ENCODE results near the gene APMAP.
A peak's percentile ranks its signal among the peaks of the same experiment; 100 is the strongest.
"Not testable (repeated sequence)": the region's sequence is repeated elsewhere in the genome, so short reads cannot be mapped to it uniquely, and the experiment has no call there.

APMAP gene

DNA sequence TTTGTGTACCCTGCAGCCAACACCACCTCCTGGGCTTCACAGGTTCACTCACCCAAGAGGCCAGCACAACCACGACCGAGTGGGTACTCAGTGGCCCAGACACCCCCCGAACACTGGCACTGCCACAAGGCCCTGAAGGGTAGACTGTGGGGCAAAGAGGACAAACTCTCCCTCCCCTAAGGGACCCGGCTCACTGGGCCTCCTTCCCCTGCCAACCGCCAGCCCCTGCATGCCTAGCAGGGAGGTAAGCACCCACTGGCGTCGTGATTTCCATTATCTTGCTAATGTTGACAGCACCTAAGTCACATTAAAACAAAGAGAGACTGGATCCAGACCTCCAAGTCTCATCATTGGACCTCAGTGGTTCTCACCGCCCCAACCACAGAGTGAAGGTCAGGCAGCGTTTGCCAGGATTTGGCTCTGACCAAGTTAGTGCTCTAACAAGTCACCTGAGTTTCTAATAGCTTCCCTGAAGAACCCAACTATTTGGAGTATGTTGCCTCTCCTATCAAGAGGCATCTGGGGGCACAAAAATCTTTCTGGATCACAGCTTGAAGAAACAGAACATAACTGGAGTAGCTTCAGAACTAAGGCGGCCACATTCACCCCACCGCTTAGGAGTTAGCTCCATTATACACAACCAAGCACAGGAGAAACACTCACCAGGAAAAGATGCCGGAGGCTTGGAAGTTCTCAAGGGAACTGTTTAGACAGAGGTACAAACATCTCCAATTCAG lies 14.0 kb upstream of the APMAP start:
- no peak for DNase-seq

DNA sequence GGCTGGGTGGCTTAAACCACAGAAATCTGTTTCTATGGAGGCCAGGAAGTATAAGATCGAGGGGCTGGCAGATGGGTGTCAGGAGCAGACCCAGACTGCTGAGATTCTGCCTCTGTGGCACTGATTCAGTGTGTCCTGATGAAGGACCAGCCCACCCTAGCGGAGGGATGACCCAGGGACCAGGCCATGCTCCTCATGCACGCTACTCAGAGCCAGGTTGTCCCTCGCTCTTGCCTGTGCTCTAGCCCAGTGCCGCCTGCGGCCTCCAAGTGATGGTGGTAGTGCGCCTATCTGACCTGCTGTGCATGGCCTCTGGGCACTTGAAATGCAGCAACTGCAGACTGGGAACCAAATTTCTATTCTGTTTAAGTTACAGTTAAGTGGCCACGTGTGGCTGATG lies 13.1 kb upstream of the APMAP start:
- DNase-seq = no peak

DNA sequence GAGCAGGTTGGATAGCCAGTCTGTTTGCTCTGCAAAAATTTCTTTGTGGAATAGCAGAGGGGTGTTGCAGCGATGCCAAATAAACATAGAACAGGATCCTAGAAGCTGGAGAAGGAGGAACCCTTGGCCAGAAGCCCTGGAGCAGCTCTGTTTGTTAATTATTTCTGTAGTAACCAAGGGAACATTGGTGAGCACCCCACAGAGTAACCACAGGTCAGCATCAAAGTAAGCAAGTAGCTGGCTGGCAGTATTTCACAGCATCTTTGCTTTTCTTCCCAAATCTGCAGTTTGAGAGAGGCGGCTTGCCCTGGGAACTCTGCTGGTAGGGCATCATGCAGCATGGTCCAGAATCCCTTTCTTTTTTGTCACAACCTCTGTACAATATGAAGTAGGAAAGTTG lies 12.7 kb upstream of the APMAP start:
- DNase-seq = no peak

DNA sequence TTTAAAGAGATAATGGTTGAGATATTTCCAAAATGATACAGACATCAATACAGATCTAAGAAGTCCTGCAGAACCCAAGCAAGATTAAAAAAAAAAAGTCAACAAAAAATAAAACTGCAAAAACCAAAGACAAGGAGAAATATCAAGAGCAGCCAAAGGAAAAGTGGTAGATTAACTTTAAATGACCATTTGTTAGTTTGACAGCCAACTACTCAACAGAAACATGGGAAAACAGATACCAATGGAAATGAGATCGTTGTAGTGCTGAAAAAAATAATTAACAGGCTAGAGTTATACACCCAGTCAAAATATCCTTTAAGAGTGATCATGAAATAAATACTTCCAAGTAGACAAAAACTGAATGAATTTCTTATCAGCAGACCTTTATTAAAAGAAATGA lies 10.5 kb upstream of the APMAP start:
- DNase-seq = no peak

DNA sequence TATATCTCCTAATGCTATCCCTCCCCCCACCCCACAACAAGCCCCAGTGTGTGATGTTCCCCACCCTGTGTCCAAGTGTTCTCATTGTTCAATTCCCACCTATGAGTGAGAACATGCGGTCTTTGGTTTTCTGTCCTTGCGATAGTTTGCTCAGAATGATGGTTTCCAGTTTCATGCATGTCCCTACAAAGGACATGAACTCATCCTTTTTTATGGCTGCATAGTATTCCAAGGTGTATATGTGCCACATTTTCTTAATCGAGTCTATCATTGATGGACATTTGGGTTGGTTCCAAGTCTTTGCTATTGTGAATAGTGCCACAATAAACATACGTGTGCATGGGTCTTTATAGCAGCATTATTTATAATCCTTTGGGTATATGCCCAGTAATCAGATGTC lies 8.8 kb upstream of the APMAP start:
- not testable (repeated sequence) for DNase-seq

DNA sequence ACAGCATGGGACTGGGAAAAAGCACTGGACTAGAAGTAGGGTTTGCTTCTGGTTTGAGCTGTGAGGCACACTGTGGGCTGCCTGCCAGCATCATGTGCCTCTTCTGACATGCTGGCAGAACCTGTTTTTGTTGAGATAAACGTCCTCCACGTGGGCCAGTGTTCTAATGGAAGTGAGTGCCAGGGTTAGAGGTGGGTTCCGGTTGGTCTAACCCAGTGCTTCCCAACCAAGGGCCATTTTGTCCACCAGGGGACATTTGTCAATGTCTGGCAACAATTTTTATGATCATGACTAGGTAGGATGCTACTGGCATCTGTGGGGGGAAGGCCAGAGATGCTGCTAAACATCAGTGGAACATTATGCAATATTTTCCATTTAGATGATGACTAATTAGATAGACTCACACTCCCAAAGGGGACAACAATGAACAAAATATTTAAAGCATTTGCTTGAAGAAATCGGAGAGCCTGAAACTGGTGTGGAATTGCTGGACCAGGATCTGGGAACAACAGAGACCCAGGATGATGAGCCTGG lies 7.8 kb upstream of the APMAP start:
- DNase-seq = peak; percentile 65

DNA sequence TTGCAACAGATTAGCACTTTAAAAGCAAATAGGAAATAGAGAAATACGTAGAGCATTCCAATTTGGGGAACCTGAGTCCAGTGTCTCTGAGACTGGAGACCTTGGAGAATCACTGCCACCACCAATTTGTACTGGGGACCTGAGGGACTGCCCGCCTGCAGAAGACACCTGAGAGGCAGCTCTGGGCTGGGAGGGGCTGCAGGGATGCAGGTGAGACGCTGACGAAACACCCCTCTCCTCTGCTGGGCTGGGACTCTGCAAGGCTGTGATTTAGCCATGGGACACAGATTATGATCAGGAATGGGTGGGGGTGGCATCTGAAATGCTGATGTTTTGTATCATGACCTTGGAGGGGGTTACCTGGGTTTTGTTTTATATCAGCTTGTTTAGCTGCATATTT lies 7.0 kb upstream of the APMAP start:
- DNase-seq = no peak

DNA sequence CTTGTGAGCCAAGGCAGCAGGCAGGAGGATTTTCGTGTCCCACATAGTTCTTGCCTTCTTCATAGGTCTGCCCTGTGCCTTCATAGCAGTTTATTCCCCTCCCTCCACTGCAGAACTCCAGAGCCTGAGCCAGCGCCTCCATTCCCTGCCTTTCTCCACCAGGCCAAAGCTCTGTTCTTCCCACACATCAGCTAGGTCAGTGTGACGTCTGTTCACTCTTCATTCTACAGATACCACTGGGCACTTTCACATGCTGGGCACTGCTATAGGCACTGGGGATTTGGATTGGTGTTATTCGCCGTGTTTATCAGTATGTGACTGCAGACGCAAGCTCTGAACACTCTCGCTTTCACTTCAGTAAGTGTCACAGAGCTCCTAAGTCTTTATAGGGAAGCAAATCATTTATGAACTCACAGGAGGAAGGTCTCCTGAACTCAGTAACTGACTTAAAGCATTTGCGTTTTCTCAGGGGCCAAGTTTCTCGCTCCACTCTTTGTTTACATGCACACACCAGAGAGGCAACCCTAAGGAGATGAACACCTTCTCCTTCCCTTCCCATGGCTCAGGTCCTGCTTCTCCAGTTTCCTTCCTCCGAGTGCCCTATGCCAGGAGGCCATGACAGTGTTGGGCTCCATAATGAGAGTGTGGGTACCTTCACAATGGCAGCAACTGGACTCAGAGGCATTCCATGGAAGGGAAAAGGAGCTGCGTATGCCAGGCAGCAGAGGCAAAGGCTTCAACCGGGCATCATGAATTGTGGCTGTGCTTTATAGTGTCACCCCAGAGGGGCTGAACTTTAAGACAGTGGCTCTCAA lies 6.3 kb upstream of the APMAP start:
- no peak for DNase-seq

DNA sequence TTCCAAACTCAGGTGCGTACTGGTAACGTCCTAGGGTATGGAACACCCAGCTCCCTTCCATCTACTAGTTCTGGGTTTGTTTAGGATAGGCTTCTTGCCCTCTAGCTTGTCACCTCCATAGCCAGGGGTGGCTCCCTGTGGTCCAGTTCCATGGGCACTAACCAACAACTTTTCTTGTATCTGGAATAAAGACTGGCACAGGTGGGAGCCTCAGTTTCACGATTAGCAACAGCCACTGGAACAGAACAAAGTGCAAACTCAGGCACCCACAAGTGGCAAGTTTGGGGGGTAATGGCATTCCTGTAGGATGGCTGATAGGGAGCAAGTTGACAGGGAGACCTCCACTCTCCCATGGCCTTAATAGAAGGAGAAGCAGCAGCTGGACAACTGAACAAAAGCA lies 5.6 kb upstream of the APMAP start:
- no peak for DNase-seq

DNA sequence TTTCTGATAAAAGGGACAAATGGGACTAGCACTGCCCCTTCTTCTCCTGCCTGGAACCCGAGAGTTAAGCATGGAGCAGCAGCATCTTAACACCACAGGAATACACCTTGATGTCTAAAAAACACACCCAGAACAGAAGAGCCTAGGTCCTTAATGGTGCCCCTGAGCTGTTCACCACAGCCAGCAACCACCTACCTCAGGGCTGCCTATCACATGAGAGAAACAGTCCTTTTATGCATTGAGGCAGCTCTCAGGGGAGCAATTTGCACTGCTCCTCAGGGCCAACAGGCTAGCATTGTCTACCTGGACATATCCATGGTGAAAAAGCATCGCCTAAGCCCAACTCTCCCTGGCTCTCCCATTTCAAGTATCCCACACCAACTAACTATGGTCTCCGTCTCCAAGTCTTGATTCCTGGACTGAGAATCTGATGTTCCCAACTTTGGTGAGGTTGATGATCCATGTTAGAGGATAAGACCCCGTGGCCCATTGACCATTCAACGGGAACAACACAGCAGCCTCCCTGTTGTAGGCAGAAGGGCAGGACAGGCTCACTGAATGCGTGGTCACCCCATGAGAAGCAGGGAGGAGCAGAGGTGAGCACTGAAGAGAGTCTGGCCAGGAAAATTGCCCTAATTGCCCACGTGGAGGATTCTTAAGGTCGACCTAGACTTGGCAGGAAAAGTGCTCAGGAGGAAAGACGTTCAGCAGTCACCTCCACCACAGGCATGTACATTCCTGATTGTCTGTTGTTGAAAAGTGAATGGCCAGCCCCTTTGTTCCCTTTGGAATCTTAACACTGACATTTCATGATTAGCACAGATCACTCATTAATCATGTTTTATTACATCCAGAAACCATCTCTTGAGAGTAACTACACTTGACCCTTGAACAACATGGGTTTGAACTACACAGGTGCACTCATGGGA lies 4.2 kb upstream of the APMAP start:
- DNase-seq = no peak

DNA sequence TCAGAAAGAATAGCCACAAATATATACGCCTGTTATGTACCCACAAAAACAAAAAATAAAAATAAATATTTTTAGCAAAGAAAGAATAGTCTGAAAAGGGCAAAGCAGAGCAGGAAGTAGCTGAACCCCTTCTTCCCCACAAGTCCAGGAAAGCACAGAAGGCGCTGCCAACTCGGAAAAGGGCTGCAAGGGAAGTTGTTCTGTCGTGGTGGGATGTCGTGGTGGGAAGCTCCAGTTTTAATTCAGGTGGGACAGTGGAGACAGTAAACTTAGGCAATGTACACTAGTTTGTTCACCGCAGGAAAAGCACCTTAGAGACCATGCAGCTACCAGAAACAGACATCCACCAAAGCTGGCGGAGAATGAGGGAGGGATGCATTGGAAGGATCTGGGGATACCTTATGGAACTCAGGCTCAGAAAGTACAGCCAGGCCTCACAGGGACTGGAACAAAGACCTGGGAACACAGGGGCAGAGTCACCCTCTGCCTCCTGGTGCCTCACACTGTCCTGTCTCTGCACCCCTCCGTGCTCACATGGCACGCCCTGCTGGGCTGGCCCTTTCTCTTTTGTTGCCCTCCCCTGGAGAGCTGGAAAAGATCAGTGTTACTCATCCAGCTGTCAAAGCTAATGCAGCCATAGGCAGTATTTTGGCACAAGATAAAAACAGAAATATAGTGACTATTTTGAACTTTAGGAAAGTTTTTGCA lies 3.3 kb upstream of the APMAP start:
- DNase-seq = no peak

DNA sequence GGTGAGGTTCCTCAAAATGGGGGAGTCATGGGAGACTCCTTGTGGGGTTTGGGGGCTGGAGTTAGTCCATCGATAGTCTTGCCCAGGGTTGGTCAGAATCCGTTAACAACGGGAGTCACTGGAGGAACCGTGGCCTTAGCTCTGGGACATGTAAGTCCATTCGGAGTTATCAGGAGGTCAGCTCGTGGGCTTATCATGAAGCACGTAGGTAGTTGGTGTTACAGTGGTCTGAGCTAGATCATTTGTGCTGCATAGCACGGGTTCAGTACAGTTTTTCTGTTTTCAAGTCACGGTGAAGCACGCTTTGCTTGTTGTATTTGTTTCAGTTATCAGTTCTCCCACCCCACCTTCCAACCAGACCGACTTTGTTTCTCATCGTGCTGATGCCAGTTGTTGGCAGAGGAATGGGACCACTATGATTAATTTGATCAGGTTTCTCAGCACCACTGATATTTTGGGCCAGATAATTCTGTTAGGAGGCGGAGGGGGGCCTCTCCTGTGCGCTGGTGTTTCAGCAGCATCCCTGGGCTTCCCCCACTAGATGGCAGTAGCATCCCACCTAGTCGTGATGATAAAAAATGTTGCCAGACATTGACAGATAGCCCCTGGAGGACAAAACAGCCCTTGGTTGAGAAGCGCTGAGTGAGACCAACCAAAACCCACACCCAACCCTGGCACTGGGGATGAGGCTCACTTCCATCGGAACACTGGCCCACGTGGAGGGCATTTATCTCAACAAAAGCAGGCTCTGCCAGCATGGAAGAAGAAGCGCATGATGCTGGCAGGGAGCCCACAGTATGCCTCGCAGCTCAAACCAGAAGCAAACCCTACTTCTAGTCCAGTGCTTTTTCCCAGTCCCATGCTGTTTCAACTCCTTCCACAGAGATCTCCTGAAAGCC lies 2.2 kb upstream of the APMAP start:
- peak; percentile 61 for DNase-seq

DNA sequence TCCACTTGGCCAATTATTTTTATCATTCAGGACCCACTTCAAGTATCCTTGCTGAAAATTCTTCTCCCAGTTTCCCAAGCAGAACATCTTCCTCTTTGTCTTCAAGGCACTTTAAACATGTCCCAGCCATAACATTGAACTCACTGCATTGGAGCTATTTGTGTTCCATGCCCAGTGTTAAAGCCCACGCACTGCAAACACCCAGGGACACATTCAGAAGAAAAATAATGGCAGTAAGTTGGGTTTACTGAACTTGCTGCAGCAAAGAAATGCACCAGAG lies 1.6 kb upstream of the APMAP start:
- DNase-seq = no peak

DNA sequence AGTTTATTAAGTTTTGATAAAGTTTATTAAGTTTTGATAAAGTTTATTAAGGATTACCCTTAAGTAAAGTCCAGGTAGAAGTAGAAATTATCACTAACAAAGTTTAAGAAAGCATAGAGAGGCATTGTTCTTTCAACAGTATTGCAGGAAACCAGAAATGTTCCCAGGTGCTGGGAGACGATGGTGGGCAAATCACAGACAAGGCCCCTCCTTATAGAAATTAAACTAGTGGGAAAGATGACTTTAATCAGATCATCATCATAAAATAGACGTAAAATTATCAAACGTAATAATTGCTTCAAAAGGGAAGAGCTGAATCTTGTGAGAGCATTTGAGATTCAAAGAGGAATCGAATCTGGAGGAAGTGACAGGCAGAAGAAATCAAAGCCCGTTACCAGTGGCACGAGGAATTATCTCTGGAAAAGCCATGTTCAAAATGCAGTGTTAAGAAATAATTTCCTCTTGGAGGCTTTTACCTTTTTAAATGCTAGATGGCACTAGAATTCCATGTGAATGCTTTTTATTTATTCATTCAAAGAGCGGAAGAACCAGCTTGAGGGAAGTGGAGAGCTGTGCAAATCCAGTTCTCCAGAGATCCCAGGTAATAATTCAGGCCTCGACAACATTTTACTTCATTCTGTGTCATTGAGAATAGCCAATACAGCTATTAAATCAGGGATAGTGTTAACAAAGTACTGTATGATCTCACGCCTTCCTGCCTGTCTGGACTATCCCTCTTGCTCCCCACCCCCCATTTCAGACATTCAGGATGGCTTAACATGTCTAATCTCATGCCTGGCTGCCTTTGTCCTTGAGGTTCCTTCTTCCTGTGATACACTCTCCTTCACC lies 1.0 kb upstream of the APMAP start:
- no peak for DNase-seq

DNA sequence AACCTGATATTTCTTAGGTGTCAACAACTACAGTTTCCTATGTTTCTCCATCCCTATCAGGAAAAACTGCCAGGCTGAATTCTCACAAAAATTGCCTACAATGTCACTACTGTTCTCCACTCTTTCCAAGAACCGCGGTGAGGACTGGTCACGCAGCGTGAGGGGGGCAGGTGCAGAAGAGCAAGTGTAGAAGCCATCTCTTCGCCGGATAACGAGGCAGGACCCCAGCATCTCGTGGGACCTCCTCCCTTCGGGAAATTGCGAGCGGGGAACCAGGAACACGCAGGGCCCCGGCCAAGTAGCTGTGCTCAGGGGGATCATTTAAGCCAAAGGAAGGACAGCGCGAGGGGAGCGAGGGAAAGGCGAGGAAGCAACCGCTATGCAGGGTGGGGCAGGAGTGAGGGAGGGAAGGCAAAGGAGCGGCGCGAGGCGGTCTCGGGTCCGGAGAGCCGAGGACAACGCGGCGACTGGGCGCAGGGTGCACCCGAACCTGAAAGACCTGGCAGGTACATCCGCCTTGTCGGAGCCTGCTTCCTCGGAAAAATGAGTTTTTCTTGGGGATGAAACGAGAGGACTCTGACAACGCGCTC lies 559 bp downstream of the APMAP start:
- DNase-seq = no peak

DNA sequence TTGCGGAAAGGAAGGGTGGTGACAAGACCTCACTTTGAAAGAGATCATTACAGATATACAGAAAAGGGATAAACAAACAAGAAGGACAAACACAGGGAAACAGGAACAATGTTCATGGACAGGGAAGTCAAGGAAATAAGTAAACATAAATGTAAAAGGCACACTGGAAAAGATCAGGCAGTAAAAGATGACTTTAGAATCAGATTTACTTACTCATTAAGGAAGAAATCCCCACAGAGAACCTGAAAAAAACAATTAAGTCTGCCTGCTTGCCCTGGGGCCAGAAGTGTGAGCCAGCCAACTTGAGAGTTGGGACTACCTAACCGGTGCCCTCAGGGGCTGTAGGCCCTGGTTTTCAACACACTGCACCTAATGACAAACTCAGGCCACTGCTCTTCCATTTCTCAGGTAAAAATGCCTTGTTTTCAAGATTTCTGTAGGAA lies 1.7 kb downstream of the APMAP start:
- no peak for DNase-seq

DNA sequence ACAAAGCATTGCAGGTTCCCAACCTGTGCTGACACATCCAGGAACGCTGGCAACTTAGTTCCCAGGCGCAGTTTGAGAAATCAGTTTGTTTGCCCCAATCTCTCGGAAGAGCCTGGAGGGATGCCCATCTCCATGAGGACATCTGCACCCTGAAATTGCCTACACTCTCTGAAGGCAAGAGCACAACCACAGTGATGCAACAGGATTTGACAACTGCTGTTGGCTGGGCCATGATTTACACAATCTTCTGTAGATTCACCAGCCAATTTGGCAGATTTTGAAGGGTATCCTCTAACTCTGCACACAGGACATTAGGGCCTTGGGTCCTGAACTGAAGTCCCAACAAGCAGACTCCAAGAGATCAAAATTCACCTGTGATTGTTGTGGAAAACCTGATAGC lies 3.4 kb downstream of the APMAP start:
- DNase-seq = no peak

DNA sequence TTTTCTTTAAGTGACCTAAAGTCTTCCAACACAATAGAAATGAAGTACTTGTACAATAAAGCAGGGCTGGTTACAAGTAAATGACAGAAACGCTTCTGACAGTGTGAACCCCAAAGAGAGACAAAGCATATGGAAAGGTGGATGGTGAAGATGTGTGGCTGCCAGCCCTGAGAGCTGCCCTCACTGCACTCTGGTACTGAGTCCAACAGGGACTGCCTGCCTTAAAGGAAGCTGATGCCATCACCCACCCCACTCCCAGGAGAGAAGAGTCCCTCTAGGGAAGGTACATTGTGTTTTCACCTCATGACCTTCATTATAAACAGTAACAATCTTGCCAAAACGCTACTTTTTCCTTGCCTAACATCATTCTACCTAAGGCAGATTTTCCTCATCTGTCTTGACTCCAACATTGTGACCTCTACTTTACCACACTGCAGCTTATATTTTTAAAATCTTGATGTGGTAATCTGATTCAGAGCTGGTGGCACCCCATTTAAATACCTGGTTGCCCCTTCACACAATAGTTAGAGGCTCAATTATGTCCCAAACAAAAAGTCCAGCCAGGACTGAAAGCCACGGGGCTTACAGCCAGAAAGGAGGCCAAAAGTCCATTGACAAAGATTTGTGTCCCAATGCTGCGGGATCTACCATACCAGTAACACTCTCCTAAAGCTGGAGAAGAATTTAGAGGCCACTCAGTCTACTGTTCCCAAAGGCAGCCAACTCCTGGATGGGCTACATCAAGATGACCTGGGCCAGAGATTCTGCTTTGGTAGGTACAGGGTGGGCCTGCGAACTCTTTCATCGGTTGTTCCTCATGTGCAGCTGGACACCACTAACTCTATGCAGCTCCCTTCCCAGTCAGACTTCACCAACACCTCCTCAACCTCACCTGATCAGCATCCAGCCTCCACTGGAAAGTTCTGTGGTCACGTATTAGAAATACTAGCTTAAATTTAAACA lies 4.4 kb downstream of the APMAP start:
- DNase-seq = no peak

DNA sequence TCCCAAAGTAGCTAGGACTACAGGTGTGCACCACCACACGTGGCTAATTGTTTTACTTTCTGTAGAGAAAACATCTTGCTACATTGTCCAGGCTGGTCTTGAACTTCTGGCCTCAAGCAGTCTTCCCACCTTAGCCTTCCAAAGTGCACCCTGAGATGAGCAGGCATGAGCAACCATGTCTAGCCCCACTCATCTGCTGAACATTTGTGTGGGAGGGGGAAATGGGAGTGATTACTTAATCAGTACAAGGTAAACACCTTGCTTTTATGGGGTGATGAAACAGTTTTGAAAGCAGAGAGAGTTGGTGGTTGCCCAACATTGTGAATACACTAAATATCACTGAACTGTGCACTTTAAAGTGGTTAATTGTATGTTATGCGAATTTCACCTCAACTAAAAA lies 5.3 kb downstream of the APMAP start:
- DNase-seq = no peak
